Lung (tissue), 12 donors: ENCODE measurements around the gene CXCL3. TPM values are rescaled to one million over a fixed set of nuclear protein-coding genes. Genes with fewer than 3 reads are reported as not detected.

Experiments
- ATAC-seq: fragments of 200-7000 bp; cut with Tn5 transposase; one replicate; pipeline ENCODE4 v1.9.1; 2020; ENCODE audit warnings: moderate number of reproducible peaks; ENCODE audit not compliant: insufficient read depth, low FRiP score
- DNase-seq, 3 donors: peaks; one replicate each; pipeline ENCODE4 v3.0.0-alpha.2; 2013 to 2017
- H3K27ac ChIP-seq, 2 donors: one replicate each; pipeline ENCODE4 v1.5.1; 2013; ENCODE audit warnings: mild to moderate bottlenecking in 2 of 2, moderate library complexity in 2 of 2, control low read depth in 1 of 2, inconsistent platforms in 1 of 2, low read depth in 1 of 2, low read length in 1 of 2
- H3K27me3 ChIP-seq, 3 donors: one replicate each; pipeline ENCODE4 v1.5.1; 2013; ENCODE audit warnings: low read length in 2 of 3; ENCODE audit not compliant: control insufficient read depth in 3 of 3, insufficient read depth in 3 of 3
- H3K36me3 ChIP-seq, 4 donors: one replicate each; pipeline ENCODE4 v1.5.1; 2013; ENCODE audit warnings: low read length in 4 of 4, mild to moderate bottlenecking in 1 of 4, moderate library complexity in 1 of 4; ENCODE audit not compliant: control insufficient read depth in 4 of 4, insufficient read depth in 4 of 4
- H3K4me1 ChIP-seq, 5 donors: one replicate each; pipeline ENCODE4 v1.5.1; 2013; ENCODE audit warnings: low read length in 5 of 5, mild to moderate bottlenecking in 2 of 5, moderate library complexity in 1 of 5; ENCODE audit not compliant: control insufficient read depth in 5 of 5, insufficient read depth in 5 of 5
- H3K4me3 ChIP-seq: one replicate; pipeline ENCODE4 v1.5.1; 2013; ENCODE audit warnings: mild to moderate bottlenecking, control low read depth, moderate library complexity
- H3K9ac ChIP-seq, 2 donors: one replicate each; pipeline ENCODE4 v1.5.1; 2013; ENCODE audit warnings: low read length in 2 of 2, control low read depth in 1 of 2; ENCODE audit not compliant: insufficient read depth in 1 of 2
- H3K9me3 ChIP-seq, 4 donors: one replicate each; pipeline ENCODE4 v1.5.1; 2013; ENCODE audit warnings: low read length in 3 of 4, mild to moderate bottlenecking in 1 of 4, moderate library complexity in 1 of 4; ENCODE audit not compliant: control insufficient read depth in 4 of 4, insufficient read depth in 3 of 4
- CTCF ChIP-seq: IDR thresholded peaks from 2 replicates; pipeline ENCODE4 v1.5.1; 2012; ENCODE audit warnings: mild to moderate bottlenecking; ENCODE audit errors: control extremely low read depth, extremely low read depth
- WGBS, 2 donors: extraction: QIAGEN DNeasy Blood & Tissue Kit; methylation state at CpG; one replicate each; pipeline ENCODE4 v1.1.7; 2013; 5-methylcytosine and 5-hydroxymethylcytosine counted together
- polyA plus RNA-seq, 2 donors: library from polyadenylated mRNA; stranded (reverse); fragments of 200-250 nt; gene quantifications; one replicate each; pipeline ENCODE4 v1.2.1, GENCODE V29; 2013
- total RNA-seq, 2 donors: library from RNA; depleted of rRNA in 1 of 2; stranded (reverse); fragments of >200 nt in 1 of 2; gene quantifications; one replicate each; pipeline ENCODE4 v1.2.1, GENCODE V29; 2014 to 2021
- donor health status: control.
- donor health status: control.
- donor health status: Bipolar disorder and iron deficiency.
- donor health status: healthy.
- donor health status: DM: yes; HTN: yes; CAD: no.

CXCL3 gene
- total and polyA plus RNA-seq, 4 donors: 9.4 to 77.7 (median 24.1) TPM

- WGBS, 2 donors: 84 to 89% methylated on average over 9 of the region's 9 CpGs
- DNase-seq (no peak), ATAC-seq (no peak)
- Histone ChIP-seq H3K27ac (no peak overlapping the region), H3K36me3 (no peaks in the 10 kb centered on the region), H3K9me3 (no peaks in the 10 kb centered on the region), H3K4me1 (no peaks in the 10 kb centered on the region), H3K4me3 (no peak overlapping the region), H3K9ac (no peak overlapping the region), H3K27me3 (no peaks in the 10 kb centered on the region)
- TF ChIP-seq CTCF: no peak
These were observed 47.3 kb downstream of the CXCL3 start for GRCh38 chr4:73990988-73991741.

- DNase-seq (no peak), ATAC-seq (no peak)
- peaks cover 0 to 3% (median 0%) of the 10 kb centered on the region in 3 donors for H3K27me3 ChIP-seq
- H3K27ac ChIP-seq: no peak overlapping the region
- 86 to 92% methylated on average over 5 of the region's 5 CpGs for WGBS, 2 donors
- no peaks in the 10 kb centered on the region for H3K4me1 ChIP-seq
- H3K36me3 ChIP-seq: no peaks in the 10 kb centered on the region
- no peak overlapping the region for H3K4me3 ChIP-seq
- no peak overlapping the region for H3K9ac ChIP-seq
- H3K9me3 ChIP-seq: no peaks in the 10 kb centered on the region
- no peak for TF ChIP-seq CTCF
These were observed 48.6 kb downstream of the CXCL3 start for GRCh38 chr4:73989928-73990327.

GRCh38 chr4:73989031-73989430 lies 49.5 kb downstream of the CXCL3 start:
- H3K27me3 ChIP-seq: peaks cover 0 to 3% (median 0%) of the 10 kb centered on the region in 3 donors
- ATAC-seq (no peak), DNase-seq (no peak)
- no peak overlapping the region for H3K4me3 ChIP-seq
- no peak overlapping the region for H3K9ac ChIP-seq
- WGBS, 2 donors: 56 to 67% methylated on average over 3 of the region's 3 CpGs
- no peak for TF ChIP-seq CTCF
- H3K36me3 ChIP-seq: no peaks in the 10 kb centered on the region
- no peaks in the 10 kb centered on the region for H3K9me3 ChIP-seq
- H3K4me1 ChIP-seq: no peaks in the 10 kb centered on the region
- no peak overlapping the region for H3K27ac ChIP-seq
